Activated CD8-positive, alpha-beta T cell treated with anti-CD3 and anti-CD28 coated beads for 36 hours (primary cell): Measurements from ENCODE around the gene STARD3. TPM values are rescaled to one million over a fixed set of nuclear protein-coding genes. Genes with fewer than 3 reads are reported as not detected.
"Not testable (repeated sequence)": the region's sequence is repeated elsewhere in the genome, so short reads cannot be mapped to it uniquely, and the experiment has no call there.

Experiments
- ATAC-seq: fragments of 200-7000 bp; cut with Tn5 transposase; one replicate; pipeline ENCODE4 v1.10.0; 2021; ENCODE audit warnings: mild to moderate bottlenecking, moderate library complexity
- CTCF ChIA-PET: fragments of 350-600 bp; sonication (Branson Sonifier 250); formaldehyde crosslinking; loops from one replicate; lab custom pipeline; 2021; ENCODE audit warnings: antibody characterized with exemption; lab: Charles Lee
- POLR2A ChIA-PET: fragments of 350-600 bp; sonication (Branson Sonifier 250); formaldehyde crosslinking; loops from one replicate; lab custom pipeline; 2021; ENCODE audit warnings: antibody characterized with exemption; lab: Charles Lee
- DNase-seq: peaks from one replicate; pipeline ENCODE4 v3.0.0-alpha.2; 2020
- H3K27ac Mint-ChIP-seq: one replicate; pipeline ENCODE4 v1.8.0; 2021; ENCODE audit warnings: mild to moderate bottlenecking, mixed read lengths
- H3K27me3 Mint-ChIP-seq: one replicate; pipeline ENCODE4 v1.8.0; 2021; ENCODE audit warnings: mixed read lengths
- H3K36me3 Mint-ChIP-seq: one replicate; pipeline ENCODE4 v1.8.0; 2021; ENCODE audit warnings: low read depth, mixed read lengths
- H3K4me1 Mint-ChIP-seq: one replicate; pipeline ENCODE4 v1.8.0; 2021; ENCODE audit warnings: low read depth, mixed read lengths
- H3K4me3 Mint-ChIP-seq: one replicate; pipeline ENCODE4 v1.8.0; 2021; ENCODE audit warnings: mild to moderate bottlenecking, moderate library complexity, mixed read lengths
- H3K9me3 Mint-ChIP-seq: one replicate; pipeline ENCODE4 v1.8.0; 2021; ENCODE audit warnings: mixed read lengths
- CTCF ChIP-seq: fragments of 200-600 bp; IDR thresholded peaks from one replicate; pipeline ENCODE4 v1.8.0; 2022; ENCODE audit warnings: antibody characterized with exemption, mild to moderate bottlenecking
- intact Hi-C: fragments of 100-400 bp; cut with micrococcal nuclease; formaldehyde crosslinking; loops from one replicate; pipeline ENCODE4 v1.10.0; 2022
- total RNA-seq, 2 experiments: library from RNA; stranded (reverse); gene quantifications; one replicate each; pipeline ENCODE4 v1.2.3, GENCODE V29; 2021

The STARD3 gene
- total RNA-seq, 2 experiments from 2014 or later = 48.7 to 50.3 TPM

- Mint-ChIP-seq H3K27me3 (peaks cover 11% of the 10 kb centered on the region), H3K4me3 (no peak overlapping the region), H3K36me3 (peaks cover 2% of the 10 kb centered on the region), H3K27ac (no peak overlapping the region), H3K9me3 (no peaks in the 10 kb centered on the region), H3K4me1 (peaks cover 1% of the 10 kb centered on the region)
- ChIA-PET CTCF (interaction anchor here (0.6 to 3.2 kb wide), 2 partner anchors 26 to 41 kb away, joined by 4 to 13 read pairs; no protein-coding TSS in a partner anchor), POLR2A (interaction anchor here (1.6 kb wide), 1 partner anchor 18 kb away, joined by 4 read pairs; no protein-coding TSS in a partner anchor)
- TF ChIP-seq CTCF = no peak
- no peak for DNase-seq
- intact Hi-C loops = no loop called here
- no peak for ATAC-seq
These were observed 57.6 kb downstream of the STARD3 start for GRCh38 chr17:39694593-39694992.

GRCh38 chr17:39695089-39695474 is 58.1 kb downstream of the STARD3 start:
- POLR2A ChIA-PET = interaction anchor here (1.6 kb wide), 1 partner anchor 18 kb away, joined by 4 read pairs; no protein-coding TSS in a partner anchor
- Mint-ChIP-seq H3K27ac (no peak overlapping the region), H3K4me3 (no peak overlapping the region), H3K36me3 (peaks cover 2% of the 10 kb centered on the region), H3K27me3 (peaks cover 14% of the 10 kb centered on the region), H3K9me3 (no peaks in the 10 kb centered on the region), H3K4me1 (peaks cover 4% of the 10 kb centered on the region)
- DNase-seq (no peak), ATAC-seq (no peak)
- no peak for TF ChIP-seq CTCF
- CTCF ChIA-PET = interaction anchor here (0.6 to 3.2 kb wide), 2 partner anchors 26 to 41 kb away, joined by 4 to 13 read pairs; no protein-coding TSS in a partner anchor
- intact Hi-C loops = no loop called here

- POLR2A ChIA-PET = no interaction called here
These were observed 59.8 kb downstream of the STARD3 start for GRCh38 chr17:39696731-39697130.

GRCh38 chr17:39697961-39698360 is 61.0 kb downstream of the STARD3 start:
- POLR2A ChIA-PET = no interaction called here
- ATAC-seq (no peak), DNase-seq (no peak)
- Mint-ChIP-seq H3K4me1 (peaks cover 6% of the 10 kb centered on the region), H3K9me3 (no peaks in the 10 kb centered on the region), H3K27ac (no peak overlapping the region), H3K36me3 (peaks cover 2% of the 10 kb centered on the region), H3K4me3 (no peak overlapping the region), H3K27me3 (peaks cover 29% of the 10 kb centered on the region)
- TF ChIP-seq CTCF = no peak
- CTCF ChIA-PET = interaction anchor here (3.2 kb wide), 1 partner anchor 44 kb away, joined by 13 read pairs; no protein-coding TSS in a partner anchor
- intact Hi-C loops = no loop called here

More at GRCh38 chr17:39696731-39697130, 59.8 kb downstream of the STARD3 start:
- Mint-ChIP-seq H3K9me3 (no peaks in the 10 kb centered on the region), H3K4me1 (peaks cover 6% of the 10 kb centered on the region), H3K27ac (no peak overlapping the region), H3K36me3 (peaks cover 2% of the 10 kb centered on the region), H3K27me3 (peaks cover 26% of the 10 kb centered on the region), H3K4me3 (no peak overlapping the region)
- CTCF ChIA-PET = interaction anchor here (0.6 to 3.2 kb wide), 3 partner anchors 14 to 73 kb away, joined by 3 to 13 read pairs (median 3); no protein-coding TSS in a partner anchor
- no peak for TF ChIP-seq CTCF
- ATAC-seq (no peak), DNase-seq (no peak)
- intact Hi-C loops = no loop called here

- ATAC-seq, H3K36me3 Mint-ChIP-seq, H3K27ac Mint-ChIP-seq, intact Hi-C loops, H3K4me1 Mint-ChIP-seq, DNase-seq, H3K9me3 Mint-ChIP-seq, H3K4me3 Mint-ChIP-seq: not testable (repeated sequence)
- H3K27me3 Mint-ChIP-seq = peaks cover 29% of the 10 kb centered on the region
- ChIA-PET POLR2A (interaction anchor here (1.2 kb wide), 1 partner anchor 30 kb away, joined by 6 read pairs; the partner anchor contains the start of gene MIEN1), CTCF (interaction anchor here (1.8 kb wide), 1 partner anchor 77 kb away, joined by 7 read pairs; no protein-coding TSS in a partner anchor)
These were observed 62.3 kb downstream of the STARD3 start for GRCh38 chr17:39699157-39699817.
